Pulmonary artery endothelial cell (primary cell): ENCODE results near the gene NUDT9. TPM values are rescaled to one million over a fixed set of nuclear protein-coding genes. Genes with fewer than 3 reads are reported as not detected.
"Not testable (repeated sequence)": the region's sequence is repeated elsewhere in the genome, so short reads cannot be mapped to it uniquely, and the experiment has no call there.

Experiments used
- DNase-seq: peaks from one replicate; pipeline ENCODE4 v3.0.0-alpha.2; 2011; ENCODE audit warnings: low read depth, low spot score
- total RNA-seq: library from RNA; depleted of rRNA; stranded (reverse); fragments of >200 nt; gene quantifications from 2 replicates; pipeline ENCODE4 v1.2.3, GENCODE V29; 2014

Gene NUDT9
- total RNA-seq, 1 donor from 2014 or later: 20.0 TPM

- DNase-seq: no peak
These were observed 12.9 kb upstream of the NUDT9 start for GRCh38 chr4:87409420-87409939.

DNA sequence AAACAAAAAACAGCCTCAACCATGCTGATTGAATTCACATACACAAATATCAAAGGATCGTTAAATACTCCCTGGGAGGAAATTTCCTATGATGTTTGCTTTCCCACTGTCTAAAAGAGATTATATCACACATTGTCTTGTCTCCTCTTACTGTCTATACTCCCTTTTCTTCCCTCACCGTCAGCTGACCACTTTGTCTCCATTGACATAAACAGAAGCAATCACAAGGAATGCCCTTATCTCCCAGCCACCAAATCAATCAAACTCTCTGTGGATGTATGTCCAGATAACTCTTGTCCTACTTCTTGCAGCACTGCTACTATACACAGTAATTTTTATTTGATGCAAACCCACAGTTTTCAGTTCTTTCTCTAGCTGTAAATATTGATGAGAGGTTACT lies 12.2 kb upstream of the NUDT9 start:
- no peak for DNase-seq

GRCh38 chr4:87410679-87411078 lies 11.7 kb upstream of the NUDT9 start:
- no peak for DNase-seq

- DNase-seq: no peak
These were observed 7.6 kb upstream of the NUDT9 start for GRCh38 chr4:87414816-87415215.

DNA sequence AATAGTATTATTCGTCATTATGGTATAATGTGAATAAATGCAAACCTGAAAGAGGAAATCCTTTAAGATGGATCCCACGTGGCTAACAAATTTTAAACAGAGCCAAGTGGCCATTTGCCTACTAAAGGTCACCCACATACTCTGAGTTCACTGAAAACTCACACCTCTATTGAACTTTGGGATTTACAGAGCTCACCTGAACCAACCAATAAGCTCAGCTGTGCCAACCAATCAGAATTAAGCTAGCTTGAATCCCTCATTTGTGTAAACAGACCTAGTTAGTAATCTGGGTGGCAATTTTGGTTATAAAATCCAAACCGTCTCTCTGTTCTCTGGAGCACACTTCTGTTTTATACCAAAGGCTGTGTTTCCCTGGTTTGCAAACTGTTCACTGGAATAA lies 5.4 kb upstream of the NUDT9 start:
- no peak for DNase-seq

DNA sequence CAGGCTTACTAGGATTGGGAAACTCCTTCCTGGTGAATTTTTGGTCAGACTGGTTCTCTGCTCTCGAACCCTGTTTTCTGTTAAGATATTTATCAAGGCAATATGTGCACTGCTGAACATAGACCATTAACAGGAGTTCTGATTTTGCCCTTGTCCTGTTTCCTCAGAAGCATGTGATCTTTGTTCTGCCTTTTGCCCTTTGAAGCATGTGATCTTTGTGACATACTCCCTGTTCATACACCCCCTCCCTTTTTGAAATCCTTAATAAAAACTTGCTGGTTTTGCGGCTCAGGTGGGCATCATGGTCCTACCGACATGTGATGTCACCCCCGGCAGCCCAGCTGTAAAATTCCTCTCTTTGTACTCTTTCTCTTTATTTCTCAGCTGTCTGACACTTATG lies 4.0 kb upstream of the NUDT9 start:
- DNase-seq: not testable (repeated sequence)

DNA sequence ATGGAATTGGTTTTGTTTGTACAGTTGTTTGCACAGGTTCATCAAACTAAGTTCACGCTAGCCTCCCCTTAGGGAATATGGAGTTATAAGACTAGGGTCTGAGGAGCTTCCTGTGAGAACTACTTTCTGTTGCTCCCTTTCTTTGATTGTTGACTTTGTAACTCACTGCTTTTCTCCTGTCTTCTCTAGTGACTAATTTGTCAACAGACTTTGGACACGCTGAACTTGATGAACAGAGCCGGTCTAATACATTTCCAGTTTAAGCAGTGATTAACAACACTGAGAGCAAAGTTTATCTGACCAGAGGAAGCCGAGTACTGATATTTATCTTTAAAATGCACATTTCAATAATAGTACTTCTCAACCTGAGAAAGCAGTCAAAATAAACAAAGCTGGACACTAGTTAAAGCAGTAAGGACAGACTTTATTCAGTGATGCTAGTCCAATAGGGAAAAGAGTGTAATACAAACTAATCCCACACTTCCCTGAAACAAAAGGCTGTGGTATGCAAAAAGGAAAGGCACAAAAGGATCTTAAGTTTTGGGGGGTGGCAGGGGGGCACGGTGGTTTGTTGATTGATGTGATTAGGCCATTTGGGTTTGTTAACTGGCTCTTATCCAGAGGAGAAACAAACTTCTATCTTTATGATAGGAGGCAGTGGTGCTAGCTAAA lies 2.7 kb upstream of the NUDT9 start:
- DNase-seq: no peak

DNA sequence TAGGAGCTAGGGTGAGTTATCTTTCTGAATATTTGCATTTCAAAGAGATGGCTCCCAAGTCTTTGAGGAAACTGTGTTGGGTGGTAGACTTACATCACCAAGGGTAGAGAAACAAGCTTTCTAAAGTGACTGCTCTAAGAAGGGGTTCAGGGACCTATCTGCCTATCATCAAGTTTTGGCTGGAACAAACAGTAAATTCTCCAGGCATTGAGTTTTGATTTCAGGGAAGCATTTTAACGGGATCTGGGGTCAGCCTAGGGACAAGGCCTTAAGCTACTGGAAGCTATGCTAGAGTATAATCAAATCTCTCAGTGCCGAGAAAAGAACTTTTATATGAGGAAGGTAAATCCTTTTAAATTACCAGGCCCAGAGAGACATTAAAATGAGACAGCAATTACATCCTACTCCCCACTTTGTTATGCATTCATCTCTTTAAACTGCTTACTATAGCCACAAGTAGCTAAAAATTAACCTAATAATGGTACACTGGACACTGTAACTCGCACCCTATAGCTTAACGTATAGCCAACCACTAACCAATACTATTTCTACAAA lies 2.0 kb upstream of the NUDT9 start:
- no peak for DNase-seq

DNA sequence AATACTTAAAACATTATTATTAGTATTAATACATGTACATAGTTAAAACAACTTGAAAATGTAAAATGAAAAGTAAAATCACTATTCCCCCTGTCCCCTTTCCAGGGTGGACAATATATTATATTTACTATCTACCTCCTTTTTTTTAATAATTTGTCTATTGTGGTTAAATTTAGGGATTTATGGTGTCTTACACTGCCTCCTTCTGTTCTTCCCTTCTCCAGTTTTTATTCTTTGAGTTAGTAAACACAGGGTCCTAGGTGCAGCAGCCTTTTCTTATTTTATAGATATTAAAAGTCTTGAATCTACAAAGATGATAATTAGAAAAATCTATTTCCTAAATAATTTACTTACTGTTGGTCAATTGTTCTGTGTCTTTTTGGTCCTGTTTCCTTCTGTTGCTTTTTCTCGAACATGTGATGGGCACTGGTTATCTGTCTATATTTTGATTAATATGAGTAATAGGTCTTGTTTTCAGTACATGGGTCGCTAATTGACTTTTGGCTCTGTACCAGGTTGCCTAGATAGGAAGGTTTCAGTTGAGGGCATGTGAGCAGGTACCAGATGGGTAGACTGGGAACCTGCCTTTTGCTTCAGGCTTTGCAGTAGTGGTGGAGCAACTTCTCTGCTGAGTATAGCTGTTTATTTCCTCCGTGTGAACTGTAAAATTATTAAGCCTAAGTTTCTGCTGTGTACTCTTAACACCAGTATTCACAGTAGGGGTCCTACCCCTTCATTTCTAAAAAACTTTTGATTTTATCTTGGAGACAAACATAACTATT lies 1.1 kb downstream of the NUDT9 start:
- DNase-seq: no peak

- DNase-seq: not testable (repeated sequence)
These were observed 1.7 kb downstream of the NUDT9 start for GRCh38 chr4:87424099-87424543.

DNA sequence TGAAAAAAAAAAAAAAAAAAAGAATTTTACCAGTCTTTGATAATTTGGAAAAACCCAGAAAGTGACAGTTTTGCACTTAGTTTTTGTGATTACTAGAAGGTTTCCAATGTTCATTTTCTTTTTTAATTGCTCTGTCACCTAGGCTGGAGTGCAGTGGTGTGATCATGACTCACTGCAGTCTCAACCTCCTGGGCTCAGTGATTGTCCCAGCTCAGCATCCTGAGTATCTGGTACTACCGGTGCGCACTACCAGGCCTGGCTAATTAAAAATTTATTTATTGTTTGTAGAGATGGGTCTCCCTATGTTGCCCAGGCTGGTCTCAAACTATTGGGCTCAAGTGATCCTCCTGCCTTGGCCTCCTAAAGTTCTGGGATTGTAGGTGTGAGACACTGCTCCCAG lies 3.3 kb downstream of the NUDT9 start:
- no peak for DNase-seq

GRCh38 chr4:87426865-87427517 lies 4.6 kb downstream of the NUDT9 start:
- DNase-seq: no peak

DNA sequence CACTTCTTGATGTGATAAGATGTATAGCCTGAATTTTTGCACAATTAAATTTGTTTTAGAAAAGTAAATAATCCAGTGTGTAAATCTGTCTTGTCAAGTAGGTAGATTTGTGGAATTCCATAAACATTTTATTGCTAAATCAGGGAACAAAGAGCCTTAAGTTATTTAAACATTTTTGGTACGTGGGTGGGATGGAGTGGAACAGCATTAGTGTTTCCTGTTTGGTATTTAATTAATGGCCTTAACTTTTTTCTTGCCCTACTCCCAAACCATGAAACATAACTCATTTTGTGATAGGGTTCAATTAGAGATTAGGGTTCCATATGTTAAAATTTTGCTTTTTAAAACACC lies 5.1 kb downstream of the NUDT9 start:
- no peak for DNase-seq

DNA sequence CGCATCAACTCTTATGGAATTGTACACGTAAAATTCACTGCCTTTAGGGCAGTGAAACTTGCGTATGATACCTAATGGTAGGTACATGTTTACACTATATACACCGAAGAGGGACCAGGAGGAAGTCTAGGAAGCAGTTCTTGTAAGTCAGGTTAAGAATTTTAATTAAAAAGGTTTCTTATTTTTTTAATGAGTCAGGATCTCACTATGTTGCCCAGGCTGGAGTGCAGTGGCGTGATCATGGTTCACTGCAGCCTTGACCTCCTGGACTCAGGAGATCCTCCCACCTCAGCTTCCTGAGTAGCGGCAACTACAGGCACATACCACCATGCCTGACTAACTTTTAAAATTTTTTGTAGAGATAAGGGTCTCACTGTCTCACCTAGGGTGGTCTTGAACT lies 6.6 kb downstream of the NUDT9 start:
- DNase-seq: no peak

DNA sequence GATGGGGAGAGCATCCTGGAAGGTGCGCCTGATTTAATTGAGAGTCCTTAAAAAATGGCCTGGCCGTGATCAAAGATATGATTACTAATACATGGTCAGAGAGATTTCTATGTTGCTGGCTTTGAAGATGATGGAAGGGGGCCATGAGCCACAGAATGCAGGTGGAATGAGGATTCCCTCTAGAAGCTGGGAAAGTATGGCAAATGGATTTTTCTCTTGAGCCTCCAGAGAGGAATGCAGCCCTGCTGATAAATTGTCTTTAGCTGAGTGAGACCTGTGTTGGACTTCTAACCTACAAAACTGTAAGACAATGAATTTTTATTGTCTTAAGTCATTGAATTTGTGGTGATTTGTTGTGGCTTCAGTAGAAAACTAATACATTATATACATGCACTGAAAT lies 7.7 kb downstream of the NUDT9 start:
- DNase-seq: no peak

GRCh38 chr4:87433342-87433741 lies 11.0 kb downstream of the NUDT9 start:
- no peak for DNase-seq

DNA sequence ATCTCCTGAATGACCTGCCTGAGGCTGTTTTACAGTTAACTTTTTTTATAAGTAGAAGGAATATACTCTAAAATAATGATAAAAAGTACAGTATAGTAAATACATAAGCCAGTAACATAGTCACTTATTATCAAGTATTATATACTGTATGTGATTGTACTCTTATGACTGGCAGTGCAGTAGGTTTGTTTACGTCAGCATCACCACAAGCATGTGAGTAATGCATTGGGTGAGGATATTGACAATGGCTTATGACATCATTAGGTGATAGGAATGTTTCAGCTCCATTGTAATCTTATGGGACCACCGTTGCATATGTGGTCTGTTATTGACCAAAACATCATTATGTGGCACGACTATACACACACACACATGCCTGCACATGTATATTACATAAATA lies 20.5 kb downstream of the NUDT9 start:
- no peak for DNase-seq

DNA sequence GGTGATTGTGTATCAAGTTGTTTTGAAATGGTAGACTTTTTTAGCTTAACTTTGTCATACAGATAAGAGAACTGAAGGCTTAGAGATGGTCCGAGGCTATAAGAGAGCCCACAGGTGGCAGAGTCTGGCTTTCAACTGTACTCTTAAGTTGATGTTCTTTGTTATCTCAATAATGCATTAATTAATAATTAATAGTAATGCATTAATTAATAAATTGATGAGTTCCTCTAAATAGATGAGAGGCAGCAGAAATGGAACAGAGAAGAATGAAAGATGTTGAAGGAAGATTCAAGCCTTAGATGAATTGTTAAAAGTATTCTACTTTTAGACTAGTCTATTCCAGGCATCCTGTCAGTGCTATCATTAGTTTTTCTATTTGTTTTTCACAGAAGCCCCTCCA lies 22.4 kb downstream of the NUDT9 start:
- no peak for DNase-seq

DNA sequence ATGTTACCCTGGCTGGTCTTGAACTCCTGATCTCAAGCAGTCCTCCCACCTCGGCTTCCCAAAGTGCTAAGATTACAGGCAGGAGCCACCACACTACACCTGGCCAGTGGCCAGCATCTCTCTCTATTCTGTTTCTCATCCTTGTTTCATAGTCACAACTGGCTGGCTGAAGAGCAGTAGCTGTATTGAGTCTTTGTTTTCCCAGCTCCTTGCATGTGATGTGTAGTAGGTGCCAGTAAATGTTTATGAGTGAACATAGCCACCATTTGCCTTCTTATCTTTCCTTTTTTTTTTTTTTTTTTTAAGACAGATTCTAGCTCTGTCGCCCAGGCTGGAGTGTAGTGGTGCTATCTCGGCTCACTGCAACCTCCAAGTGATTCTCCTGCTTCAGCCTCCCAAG lies 23.6 kb downstream of the NUDT9 start:
- DNase-seq: no peak

DNA sequence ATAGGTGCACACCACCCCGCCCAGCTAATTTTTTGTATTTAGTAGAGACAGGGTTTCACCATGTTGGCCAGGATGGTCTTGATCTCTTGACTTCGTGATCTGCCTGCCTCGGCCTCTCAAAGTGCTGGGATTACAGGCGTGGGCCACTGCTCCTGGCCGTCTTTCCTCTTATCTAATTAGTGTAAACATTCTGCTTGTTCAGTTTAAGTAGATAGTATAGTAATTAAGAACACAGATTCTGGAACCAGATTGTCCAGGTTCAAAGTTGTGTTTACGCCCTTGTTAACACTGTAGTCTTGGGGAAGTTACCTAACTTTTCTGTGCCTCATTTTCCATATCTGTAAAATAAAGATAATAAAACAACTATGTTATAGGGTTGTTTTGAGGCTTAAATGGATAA lies 24.0 kb downstream of the NUDT9 start:
- not testable (repeated sequence) for DNase-seq

- no peak for DNase-seq
These were observed 29.2 kb downstream of the NUDT9 start for GRCh38 chr4:87451537-87451936.

DNA sequence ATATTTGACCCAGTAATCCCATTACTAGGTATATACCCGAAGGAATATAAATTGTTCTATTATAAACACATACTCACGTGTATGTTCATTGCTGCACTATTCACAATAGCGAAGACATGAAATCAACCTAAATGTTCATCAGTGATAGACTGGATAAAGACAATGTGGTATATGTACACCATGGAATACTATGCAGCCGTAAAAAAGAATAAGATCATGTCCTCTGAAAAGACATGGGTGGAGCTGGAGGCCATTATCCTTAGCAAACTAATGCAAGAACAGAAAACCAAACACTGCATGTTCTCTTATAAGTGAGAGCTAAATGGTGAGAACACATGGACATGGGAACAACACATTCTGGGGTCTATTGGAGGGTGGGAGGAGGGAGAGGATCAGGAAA lies 36.5 kb downstream of the NUDT9 start:
- no peak for DNase-seq
